ENCODE measurements around the gene DGKE. TPM values are rescaled to one million over a fixed set of nuclear protein-coding genes. Genes with fewer than 3 reads are reported as not detected.

The DGKE gene
- total and polyA plus RNA-seq, 2 of the 8 experiments (the other 6 are each of a cell fraction or from before 2014, with no cell fraction given): 1.7 to 7.4 TPM

DNA sequence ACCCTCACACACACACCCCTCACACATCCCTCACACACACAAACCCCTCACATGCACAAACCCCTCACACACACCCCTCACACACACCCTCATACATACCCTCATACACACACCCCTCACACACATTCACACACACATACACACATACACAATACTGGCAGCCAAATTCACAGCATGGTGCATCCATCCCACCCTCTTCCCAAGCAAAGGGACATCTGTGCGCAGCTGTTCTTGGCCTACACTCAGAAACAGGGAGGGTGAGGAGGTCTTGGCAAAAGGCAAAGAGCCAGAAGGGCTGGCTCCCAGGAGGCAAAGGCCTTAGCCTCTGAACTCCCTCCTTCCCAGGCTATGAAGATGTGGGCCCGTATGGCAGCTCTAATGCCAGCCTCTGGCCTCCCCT, 23.6 kb upstream of the DGKE start:
- Histone ChIP-seq H2BK12ac (ENCODE audit: low read depth, low read length) (no peak overlapping the region), H3K9me3 (ENCODE audit: insufficient read depth in 2 of 2, low read depth in 1 of 2, low read length in 1 of 2) (no peaks in the 10 kb centered on the region), H3K56ac (replicated peaks; ENCODE audit: insufficient read length, low read depth, low read length) (no peak overlapping the region), H2BK5ac (ENCODE audit: low read depth, low read length) (no peak overlapping the region), H2AK5ac (ENCODE audit: low read depth, low read length) (no peak overlapping the region), H2AFZ (ENCODE audit: low read length) (no peak overlapping the region), H2BK15ac (ENCODE audit: low read length) (no peak overlapping the region), H3K4me1 (replicated peaks in 1 of 4; ENCODE audit: control insufficient read depth in 3 of 4, insufficient read depth in 4 of 4, low read length in 3 of 4) (no peaks in the 10 kb centered on the region), H3K4me2 (ENCODE audit: insufficient read depth in 1 of 2, low read depth in 2 of 2, low read length in 2 of 2) (no peak overlapping the region), H2BK120ac (replicated peaks; ENCODE audit: low read depth, low read length) (no peak overlapping the region), H3K9ac (replicated peaks in 1 of 4; ENCODE audit: extremely low read depth in 1 of 4, low read depth in 3 of 4, low read length in 3 of 4) (no peak overlapping the region), H3K23me2 (ENCODE audit: low read depth, low read length) (peaks cover 12% of the 10 kb centered on the region; the same call in 1 of the 2 replicates), H3K79me1 (ENCODE audit: low read depth, low read length) (0 out of 2 replicates have a peak, but pooled peaks cover 2% of the 10 kb centered on the region), H4K5ac (ENCODE audit: insufficient read length, low read depth, low read length) (no peak overlapping the region), H3K18ac (ENCODE audit: extremely low read depth, low read length) (no peak overlapping the region), H2BK20ac (ENCODE audit: low read length) (no peak overlapping the region), H3K27ac (ENCODE audit: low read depth, low read length) (no peak overlapping the region), H4K8ac (ENCODE audit: extremely low read depth, insufficient read depth, low read length) (no peak overlapping the region), H3K23ac (ENCODE audit: insufficient read length) (no peak overlapping the region), H4K91ac (replicated peaks; ENCODE audit: insufficient read length, low read length) (no peak overlapping the region), H3K14ac (ENCODE audit: insufficient read length) (no peak overlapping the region), H4K20me1 (replicated peaks in 1 of 2; ENCODE audit: control insufficient read depth in 1 of 2, insufficient read depth in 2 of 2, low read length in 2 of 2) (peaks cover 0 to 3% of the 10 kb centered on the region in 2 experiments), H3K4me3 (ENCODE audit: extremely low read depth in 1 of 4, insufficient read depth in 2 of 4, low read depth in 3 of 4, low read length in 4 of 4) (no peak overlapping the region), H3K79me2 (ENCODE audit: control insufficient read depth in 1 of 2, insufficient read depth in 2 of 2, low read length in 2 of 2) (no peaks in the 10 kb centered on the region), H3K36me3 (ENCODE audit: control insufficient read depth in 2 of 4, insufficient read depth in 4 of 4, low read length in 3 of 4) (no peaks in the 10 kb centered on the region), H3K4ac (replicated peaks; ENCODE audit: insufficient read length, low read depth, low read length) (no peak overlapping the region), H3K27me3 (replicated peaks in 1 of 4; ENCODE audit: control insufficient read depth in 3 of 4, extremely low read depth in 1 of 4, insufficient read depth in 3 of 4, low read length in 3 of 4) (no peaks in the 10 kb centered on the region)
- ChIA-PET CTCF (ENCODE audit: partially characterized antibody) (no interaction called here), POLR2A (ENCODE audit: partially characterized antibody) (interaction anchor here (1.9 kb wide), 1 partner anchor 9 kb away, joined by 4 read pairs; no protein-coding TSS in a partner anchor)
- FAIRE-seq (no peak), DNase-seq (ENCODE audit: low read depth in 1 of 2, low spot score in 2 of 2) (no peak)
- WGBS, 2 experiments (ENCODE audit: extremely low coverage in 1 of 2, insufficient coverage in 1 of 2, insufficient read length in 1 of 2, insufficient replicate concordance in 2 of 2, low coverage in 1 of 2, low lambda C conversion rate in 2 of 2, missing lambda C conversion rate in 1 of 2): 83% methylated on average over 2 of the region's 2 CpGs; no CpG with 5 or more reads in 1 of the 2 experiments
- TF ChIP-seq CHD2 (IDR thresholded peaks at IDR 0.05; ENCODE audit: low read length) (no peak), SUZ12 (IDR thresholded peaks at IDR 0.05; ENCODE audit: low read length) (no peak), BCL11A (IDR thresholded peaks at IDR 0.05; ENCODE audit: low read depth in 2 of 2, low read length in 2 of 2) (no peak), BACH1 (IDR thresholded peaks at IDR 0.05; ENCODE audit: low read length) (no peak), TBP (IDR thresholded peaks at IDR 0.05; ENCODE audit: low read depth, low read length) (no peak), NANOG (IDR thresholded peaks at IDR 0.05; ENCODE audit: insufficient read depth, low read depth, low read length, poor library complexity, severe bottlenecking) (no peak), MAFK (IDR thresholded peaks at IDR 0.05; ENCODE audit: low read depth, low read length) (no peak), RXRA (IDR thresholded peaks at IDR 0.05; ENCODE audit: insufficient read depth, low read depth, low read length) (no peak), EZH2 (IDR thresholded peaks at IDR 0.05; ENCODE audit: low read depth, low read length, severe bottlenecking) (no peak), SIRT6 (IDR thresholded peaks at IDR 0.05; ENCODE audit: low read length) (no peak), CHD1 (IDR thresholded peaks at IDR 0.05; ENCODE audit: low read depth, low read length) (no peak), RFX5 (IDR thresholded peaks at IDR 0.05; ENCODE audit: borderline replicate concordance, low read depth, low read length) (no peak), ASH2L (IDR thresholded peaks at IDR 0.05; ENCODE audit: low read length) (no peak)
